ENCODE data around the gene RARRES1. TPM values are rescaled to one million over a fixed set of nuclear protein-coding genes. Genes with fewer than 3 reads are reported as not detected.
"Not testable (repeated sequence)": the region's sequence is repeated elsewhere in the genome, so short reads cannot be mapped to it uniquely, and the experiment has no call there.

The RARRES1 gene
- total RNA-seq, 1 experiment from 2014 or later = not detected

GRCh38 chr3:158696618-158697017 lies 35.6 kb downstream of the RARRES1 start:
- no peak for DNase-seq (ENCODE audit: low spot score)

- DNase-seq (ENCODE audit: low spot score) = not testable (repeated sequence)
Observed at GRCh38 chr3:158693866-158694456, 38.3 kb downstream of the RARRES1 start.

GRCh38 chr3:158685159-158685558 lies 47.1 kb downstream of the RARRES1 start:
- no peak for DNase-seq (ENCODE audit: low spot score)

- DNase-seq (ENCODE audit: low spot score) = no peak
Observed at GRCh38 chr3:158683230-158683962, 48.9 kb downstream of the RARRES1 start.

GRCh38 chr3:158680861-158681260 lies 51.4 kb downstream of the RARRES1 start:
- no peak for DNase-seq (ENCODE audit: low spot score)

GRCh38 chr3:158679547-158680000 lies 52.7 kb downstream of the RARRES1 start:
- DNase-seq (ENCODE audit: low spot score) = no peak

GRCh38 chr3:158678687-158679086 lies 53.6 kb downstream of the RARRES1 start:
- no peak for DNase-seq (ENCODE audit: low spot score)

- DNase-seq (ENCODE audit: low spot score) = peak; percentile 73
Observed at GRCh38 chr3:158672215-158673176, 59.8 kb downstream of the RARRES1 start, which contains the start of gene LXN. TSS of gene LXN (minus strand) at chr3:158672648. CDS start at chr3:158672478, 170 bp downstream.

- no peak for DNase-seq (ENCODE audit: low spot score)
Observed at GRCh38 chr3:158671821-158672214, 60.4 kb downstream of the RARRES1 start.

- no peak for DNase-seq (ENCODE audit: low spot score)
Observed at GRCh38 chr3:158668506-158668905, 63.8 kb downstream of the RARRES1 start.

- no peak for DNase-seq (ENCODE audit: low spot score)
Observed at GRCh38 chr3:158666416-158666815, 65.8 kb downstream of the RARRES1 start.

- no peak for DNase-seq (ENCODE audit: low spot score)
Observed at GRCh38 chr3:158663832-158664231, 68.4 kb downstream of the RARRES1 start.

GRCh38 chr3:158663246-158663645 lies 69.0 kb downstream of the RARRES1 start:
- no peak for DNase-seq (ENCODE audit: low spot score)

GRCh38 chr3:158660711-158661110 lies 71.5 kb downstream of the RARRES1 start:
- DNase-seq (ENCODE audit: low spot score) = no peak

- DNase-seq (ENCODE audit: low spot score) = peak; percentile 83
Observed at GRCh38 chr3:158659454-158660237, 72.6 kb downstream of the RARRES1 start.

GRCh38 chr3:158658889-158659288 lies 73.4 kb downstream of the RARRES1 start:
- no peak for DNase-seq (ENCODE audit: low spot score)

GRCh38 chr3:158652463-158652862 lies 79.8 kb downstream of the RARRES1 start:
- DNase-seq (ENCODE audit: low spot score) = no peak

- no peak for DNase-seq (ENCODE audit: low spot score)
Observed at GRCh38 chr3:158651192-158651591, 81.1 kb downstream of the RARRES1 start.

GRCh38 chr3:158649791-158650190 lies 82.5 kb downstream of the RARRES1 start:
- DNase-seq (ENCODE audit: low spot score) = no peak

Data from H4 (cell line).